K562 (cell line): Measurements from ENCODE around the gene IL31. TPM values are rescaled to one million over a fixed set of nuclear protein-coding genes. Genes with fewer than 3 reads are reported as not detected.

ENCODE experiments used
- FOXA3 ChIP-seq, 2 experiments: fragments of 450-650 bp in 1 of 2; sonication (generic) in 1 of 2; formaldehyde crosslinking; IDR thresholded peaks in 1 of 2; conservative IDR thresholded peaks in 1 of 2; 2 replicates each; pipeline versions ENCODE4 v1.4.0 to v1.8.0; 2020 to 2022; ENCODE audit warnings: mild to moderate bottlenecking in 2 of 2, missing genetic modification reagents in 1 of 2
- HNRNPL ChIP-seq: fragments of 200-400 bp; formaldehyde crosslinking; IDR thresholded peaks from 2 replicates; pipeline ENCODE4 v1.6.1; 2017; ENCODE audit warnings: low read depth, mild to moderate bottlenecking, low read length
- L3MBTL2 ChIP-seq: fragments of 450-650 bp; IDR thresholded peaks from 2 replicates; pipeline ENCODE4 v1.6.1; 2016; ENCODE audit warnings: mild to moderate bottlenecking, moderate library complexity
- RBM15 ChIP-seq: fragments of 200-400 bp; formaldehyde crosslinking; IDR thresholded peaks from 2 replicates; pipeline ENCODE4 v1.6.1; 2018; ENCODE audit warnings: mild to moderate bottlenecking, low read length, moderate library complexity; ENCODE audit not compliant: insufficient read depth
- ZNF318 ChIP-seq, 2 experiments: fragments of 450-650 bp; IDR thresholded peaks; 2 replicates each; pipeline ENCODE4 v1.6.1; 2016; ENCODE audit warnings: mild to moderate bottlenecking in 2 of 2, borderline replicate concordance in 1 of 2, low read depth in 1 of 2, moderate library complexity in 1 of 2
- ZNF592 ChIP-seq: fragments of 450-650 bp; IDR thresholded peaks from 2 replicates; pipeline ENCODE4 v1.6.1; 2017; ENCODE audit warnings: antibody characterized with exemption, mild to moderate bottlenecking
- polyA plus RNA-seq, 8 experiments: library from polyadenylated mRNA; depleted of rRNA in 4 of 8; stranded (reverse) in 5 of 8; unstranded in 3 of 8; fragments of >200 nt; fragmentation: Nextera tagmentation in 2 of 8; fragmentation: Illumina TruSeq in 1 of 8; extraction: Ambion mirVana in 2 of 8; extraction: Trizol in 1 of 8; gene quantifications; 2 replicates each; pipeline versions ENCODE4 v1.2.1 to v1.2.3, GENCODE V29; 2011 to 2014; ENCODE audit warnings: inconsistent platforms in 1 of 8, missing spikeins in 1 of 8
- total RNA-seq, 7 experiments: library from RNA; depleted of rRNA in 6 of 7; stranded (reverse); fragments of >200 nt in 6 of 7; fragmentation: Illumina TruSeq in 2 of 7; extraction: Trizol in 2 of 7; gene quantifications; 2 replicates each; pipeline versions ENCODE4 v1.2.1 to v1.2.3, GENCODE V29; 2011 to 2021; ENCODE audit warnings: low replicate concordance in 1 of 7
- TF ChIP-seq, protein P1 (sequence below): sonication (generic); formaldehyde crosslinking; IDR thresholded peaks from 2 replicates; pipeline ENCODE4 v1.8.1; 2023; ENCODE audit warnings: missing genetic modification reagents, mild to moderate bottlenecking, borderline replicate concordance

Gene IL31
- total and polyA plus RNA-seq, 9 of the 15 experiments (the other 6 are each of a cell fraction or from before 2014, with no cell fraction given) = not detected

- TF ChIP-seq ZNF318 (IDR thresholded peaks at IDR 0.05; ENCODE audit: borderline replicate concordance in 1 of 2, low read depth in 1 of 2) = no peak
- TF ChIP-seq HNRNPL = no peak; the same call in 1 of the 2 replicates
- TF ChIP-seq ZNF592 = peak; percentile 27; the same call in 1 of the 2 replicates
- TF ChIP-seq, protein P1, sequence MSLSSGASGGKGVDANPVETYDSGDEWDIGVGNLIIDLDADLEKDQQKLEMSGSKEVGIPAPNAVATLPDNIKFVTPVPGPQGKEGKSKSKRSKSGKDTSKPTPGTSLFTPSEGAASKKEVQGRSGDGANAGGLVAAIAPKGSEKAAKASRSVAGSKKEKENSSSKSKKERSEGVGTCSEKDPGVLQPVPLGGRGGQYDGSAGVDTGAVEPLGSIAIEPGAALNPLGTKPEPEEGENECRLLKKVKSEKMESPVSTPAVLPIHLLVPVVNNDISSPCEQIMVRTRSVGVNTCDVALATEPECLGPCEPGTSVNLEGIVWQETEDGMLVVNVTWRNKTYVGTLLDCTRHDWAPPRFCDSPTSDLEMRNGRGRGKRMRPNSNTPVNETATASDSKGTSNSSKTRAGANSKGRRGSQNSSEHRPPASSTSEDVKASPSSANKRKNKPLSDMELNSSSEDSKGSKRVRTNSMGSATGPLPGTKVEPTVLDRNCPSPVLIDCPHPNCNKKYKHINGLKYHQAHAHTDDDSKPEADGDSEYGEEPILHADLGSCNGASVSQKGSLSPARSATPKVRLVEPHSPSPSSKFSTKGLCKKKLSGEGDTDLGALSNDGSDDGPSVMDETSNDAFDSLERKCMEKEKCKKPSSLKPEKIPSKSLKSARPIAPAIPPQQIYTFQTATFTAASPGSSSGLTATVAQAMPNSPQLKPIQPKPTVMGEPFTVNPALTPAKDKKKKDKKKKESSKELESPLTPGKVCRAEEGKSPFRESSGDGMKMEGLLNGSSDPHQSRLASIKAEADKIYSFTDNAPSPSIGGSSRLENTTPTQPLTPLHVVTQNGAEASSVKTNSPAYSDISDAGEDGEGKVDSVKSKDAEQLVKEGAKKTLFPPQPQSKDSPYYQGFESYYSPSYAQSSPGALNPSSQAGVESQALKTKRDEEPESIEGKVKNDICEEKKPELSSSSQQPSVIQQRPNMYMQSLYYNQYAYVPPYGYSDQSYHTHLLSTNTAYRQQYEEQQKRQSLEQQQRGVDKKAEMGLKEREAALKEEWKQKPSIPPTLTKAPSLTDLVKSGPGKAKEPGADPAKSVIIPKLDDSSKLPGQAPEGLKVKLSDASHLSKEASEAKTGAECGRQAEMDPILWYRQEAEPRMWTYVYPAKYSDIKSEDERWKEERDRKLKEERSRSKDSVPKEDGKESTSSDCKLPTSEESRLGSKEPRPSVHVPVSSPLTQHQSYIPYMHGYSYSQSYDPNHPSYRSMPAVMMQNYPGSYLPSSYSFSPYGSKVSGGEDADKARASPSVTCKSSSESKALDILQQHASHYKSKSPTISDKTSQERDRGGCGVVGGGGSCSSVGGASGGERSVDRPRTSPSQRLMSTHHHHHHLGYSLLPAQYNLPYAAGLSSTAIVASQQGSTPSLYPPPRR (CRISPR knock-in tag) = no peak
- TF ChIP-seq RBM15 = no peak
- TF ChIP-seq FOXA3 (CRISPR knock-in tag; conservative IDR thresholded peaks at IDR 0.05 in 1 of 2, IDR thresholded peaks at IDR 0.05 in 1 of 2) = 0 out of 4 replicates have a peak, but pooled peaks of 1 of the 2 experiments have one; percentile 47
- peak; percentile 96 for TF ChIP-seq L3MBTL2
Measured at GRCh38 chr12:122203301-122204166, 29.5 kb upstream of the IL31 start, which contains the start of gene B3GNT4 (continued).
